Gastroesophageal sphincter (tissue), 4 donors: Measurements from ENCODE around the gene SLC9A5. TPM values are rescaled to one million over a fixed set of nuclear protein-coding genes. Genes with fewer than 3 reads are reported as not detected.

Experiments
- ATAC-seq: fragments of 150-250 bp; one replicate; pipeline ENCODE4 v1.9.1; 2016; ENCODE audit warnings: mild to moderate bottlenecking, moderate library complexity
- H3K27ac ChIP-seq, 4 donors: fragments of 200-600 bp; sonication (generic) in 3 of 4; 1 replicate in 3 of 4; 2 replicates in 1 of 4; pipeline ENCODE4 v1.5.1; 2016 to 2019
- H3K27me3 ChIP-seq: fragments of 200-600 bp; sonication (generic); one replicate; pipeline ENCODE4 v1.5.1; 2019
- H3K36me3 ChIP-seq, 2 donors: fragments of 200-600 bp; sonication (generic); one replicate each; pipeline ENCODE4 v1.5.1; 2019; ENCODE audit warnings: control low read depth in 1 of 2
- H3K4me1 ChIP-seq, 3 donors: fragments of 200-600 bp; sonication (generic); 1 replicate in 2 of 3; 2 replicates in 1 of 3; pipeline ENCODE4 v1.5.1; 2016 to 2019; ENCODE audit warnings: control low read depth in 2 of 3
- H3K4me3 ChIP-seq, 2 donors: fragments of 200-600 bp; sonication (generic); one replicate each; pipeline ENCODE4 v1.5.1; 2019; ENCODE audit warnings: mild to moderate bottlenecking in 1 of 2, moderate library complexity in 1 of 2
- H3K9me3 ChIP-seq, 3 donors: fragments of 200-600 bp; sonication (generic); one replicate each; pipeline ENCODE4 v1.5.1; 2017 to 2019; ENCODE audit warnings: control low read depth in 2 of 3
- EP300 ChIP-seq: sonication (generic); formaldehyde crosslinking; IDR thresholded peaks from one replicate; pipeline ENCODE4 v1.6.1; 2017; ENCODE audit warnings: antibody characterized with exemption, mild to moderate bottlenecking
- POLR2A ChIP-seq, 2 donors: fragments of 450-650 bp; IDR thresholded peaks; one replicate each; pipeline ENCODE4 v1.6.1; 2017; ENCODE audit warnings: antibody characterized with exemption in 2 of 2, mild to moderate bottlenecking in 2 of 2, moderate library complexity in 1 of 2
- POLR2AphosphoS5 ChIP-seq: sonication (generic); formaldehyde crosslinking; IDR thresholded peaks from one replicate; pipeline ENCODE4 v1.6.1; 2017; ENCODE audit warnings: antibody characterized with exemption
- WGBS, 2 donors: methylation state at CpG; one replicate each; pipeline ENCODE4 v1.1.5; 2018; ENCODE audit warnings: low coverage in 1 of 2; 5-methylcytosine and 5-hydroxymethylcytosine counted together
- total RNA-seq, 4 donors: library from RNA; depleted of rRNA; stranded (reverse); fragments of >200 nt; gene quantifications; one replicate each; pipeline ENCODE4 v1.1.0, GENCODE V29; 2016
- TF ChIP-seq, protein P1 (sequence below), 4 experiments: fragments of 200-600 bp in 2 of 4; fragments of 450-650 bp in 2 of 4; sonication (generic) in 1 of 4; IDR thresholded peaks; one replicate each; pipeline ENCODE4 v1.5.1; 2017 to 2019; ENCODE audit warnings: antibody characterized with exemption in 4 of 4, mild to moderate bottlenecking in 2 of 4, moderate library complexity in 2 of 4

Gene SLC9A5
- total RNA-seq, 4 donors from 2014 or later: 0.13 to 0.93 (median 0.21) TPM

DNA sequence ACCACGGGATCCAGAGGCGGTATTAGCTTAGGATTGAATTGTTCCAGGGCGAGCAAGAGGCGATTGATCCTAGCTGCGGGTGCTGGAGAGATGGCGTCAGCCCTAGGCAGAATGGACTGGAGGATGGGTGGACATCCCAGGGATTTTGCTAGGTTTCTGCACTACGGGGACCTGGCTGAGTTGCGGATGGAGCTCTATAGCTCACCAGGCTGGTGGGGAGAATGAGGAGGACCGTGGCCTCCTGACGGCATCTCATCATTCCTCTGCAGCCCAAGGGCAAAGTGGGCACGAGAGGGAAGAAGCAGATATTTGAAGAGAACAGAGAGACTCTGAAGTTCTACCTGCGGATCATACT, 21.2 kb upstream of the SLC9A5 start:
- Histone ChIP-seq H3K9me3 (no peaks in the 10 kb centered on the region), H3K36me3 (peaks cover 0 to 57% of the 10 kb centered on the region in 2 donors), H3K27me3 (no peaks in the 10 kb centered on the region), H3K4me3 (peak overlapping the region; percentile 52 to 70), H3K4me1 (peaks cover 0 to 37% (median 10%) of the 10 kb centered on the region in 3 donors), H3K27ac (peak overlapping the region; percentile 25 to 89 (median 84))
- 3 to 27% methylated on average over 3 to 7 of the region's 12 CpGs for WGBS, 2 donors
- TF ChIP-seq, protein P1, sequence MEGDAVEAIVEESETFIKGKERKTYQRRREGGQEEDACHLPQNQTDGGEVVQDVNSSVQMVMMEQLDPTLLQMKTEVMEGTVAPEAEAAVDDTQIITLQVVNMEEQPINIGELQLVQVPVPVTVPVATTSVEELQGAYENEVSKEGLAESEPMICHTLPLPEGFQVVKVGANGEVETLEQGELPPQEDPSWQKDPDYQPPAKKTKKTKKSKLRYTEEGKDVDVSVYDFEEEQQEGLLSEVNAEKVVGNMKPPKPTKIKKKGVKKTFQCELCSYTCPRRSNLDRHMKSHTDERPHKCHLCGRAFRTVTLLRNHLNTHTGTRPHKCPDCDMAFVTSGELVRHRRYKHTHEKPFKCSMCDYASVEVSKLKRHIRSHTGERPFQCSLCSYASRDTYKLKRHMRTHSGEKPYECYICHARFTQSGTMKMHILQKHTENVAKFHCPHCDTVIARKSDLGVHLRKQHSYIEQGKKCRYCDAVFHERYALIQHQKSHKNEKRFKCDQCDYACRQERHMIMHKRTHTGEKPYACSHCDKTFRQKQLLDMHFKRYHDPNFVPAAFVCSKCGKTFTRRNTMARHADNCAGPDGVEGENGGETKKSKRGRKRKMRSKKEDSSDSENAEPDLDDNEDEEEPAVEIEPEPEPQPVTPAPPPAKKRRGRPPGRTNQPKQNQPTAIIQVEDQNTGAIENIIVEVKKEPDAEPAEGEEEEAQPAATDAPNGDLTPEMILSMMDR (IDR thresholded peaks at IDR 0.05): no peak
- TF ChIP-seq POLR2AphosphoS5 (no peak), EP300 (no peak), POLR2A (IDR thresholded peaks at IDR 0.05) (no peak)
- ATAC-seq: no peak

DNA sequence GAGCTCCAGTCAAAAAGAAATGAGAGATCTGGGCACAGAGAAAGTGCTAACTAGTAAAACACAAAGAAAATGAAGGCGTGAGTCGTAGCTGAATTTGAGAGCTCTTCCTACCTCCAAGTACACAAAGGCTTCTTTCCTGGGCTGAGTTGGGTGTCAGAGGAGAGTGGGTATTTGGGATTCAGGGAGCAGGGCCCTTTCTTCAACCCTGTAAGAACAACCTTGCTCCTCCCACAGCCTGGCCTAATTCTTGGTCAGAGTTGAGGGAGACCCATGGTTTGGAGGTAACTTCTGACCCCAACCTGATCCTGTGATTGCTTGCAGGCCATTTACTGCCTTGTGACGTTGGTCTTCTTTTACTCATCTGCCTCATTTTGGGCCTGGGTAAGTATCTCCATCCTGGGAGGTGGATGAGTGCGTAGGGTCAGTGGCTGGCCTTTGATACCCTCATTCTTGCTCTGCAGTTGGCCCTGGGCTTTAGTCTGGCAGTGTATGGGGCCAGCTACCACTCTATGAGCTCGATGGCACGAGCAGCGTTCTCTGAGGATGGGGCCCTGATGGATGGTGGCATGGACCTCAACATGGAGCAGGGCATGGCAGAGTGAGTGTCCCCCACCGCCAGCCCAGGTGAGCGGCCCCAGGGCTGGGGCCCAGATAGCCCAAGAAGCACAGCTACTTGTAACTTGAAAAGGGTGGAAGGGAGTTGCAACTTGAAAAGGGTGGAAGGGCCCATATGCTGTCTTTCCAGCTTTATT, 20.6 kb upstream of the SLC9A5 start:
- ATAC-seq: no peak
- Histone ChIP-seq H3K27ac (no peak overlapping the region), H3K36me3 (peaks cover 0 to 58% of the 10 kb centered on the region in 2 donors), H3K27me3 (no peaks in the 10 kb centered on the region), H3K9me3 (no peaks in the 10 kb centered on the region), H3K4me3 (peak overlapping the region in 1 of 2 donors; percentile 70), H3K4me1 (peaks cover 0 to 37% (median 10%) of the 10 kb centered on the region in 3 donors)
- no peak for TF ChIP-seq POLR2A (IDR thresholded peaks at IDR 0.05)
- no peak for TF ChIP-seq POLR2AphosphoS5
- no peak for TF ChIP-seq EP300
- TF ChIP-seq, protein P1 (IDR thresholded peaks at IDR 0.05): no peak
- 78 to 94% methylated on average over 2 of the region's 9 CpGs for WGBS, 2 donors

GRCh38 chr16:67228905-67229304, 19.9 kb upstream of the SLC9A5 start:
- TF ChIP-seq EP300 (no peak), POLR2AphosphoS5 (no peak), POLR2A (IDR thresholded peaks at IDR 0.05) (no peak)
- TF ChIP-seq, protein P1 (IDR thresholded peaks at IDR 0.05): no peak
- Histone ChIP-seq H3K36me3 (peaks cover 0 to 62% of the 10 kb centered on the region in 2 donors), H3K9me3 (no peaks in the 10 kb centered on the region), H3K4me1 (peaks cover 0 to 37% (median 10%) of the 10 kb centered on the region in 3 donors), H3K4me3 (no peak overlapping the region), H3K27me3 (no peaks in the 10 kb centered on the region), H3K27ac (no peak overlapping the region)
- WGBS, 2 donors: 100% methylated on average over 1 of the region's 9 CpGs; no CpG with 5 or more reads in 1 of the 2 donors
- ATAC-seq: no peak

DNA sequence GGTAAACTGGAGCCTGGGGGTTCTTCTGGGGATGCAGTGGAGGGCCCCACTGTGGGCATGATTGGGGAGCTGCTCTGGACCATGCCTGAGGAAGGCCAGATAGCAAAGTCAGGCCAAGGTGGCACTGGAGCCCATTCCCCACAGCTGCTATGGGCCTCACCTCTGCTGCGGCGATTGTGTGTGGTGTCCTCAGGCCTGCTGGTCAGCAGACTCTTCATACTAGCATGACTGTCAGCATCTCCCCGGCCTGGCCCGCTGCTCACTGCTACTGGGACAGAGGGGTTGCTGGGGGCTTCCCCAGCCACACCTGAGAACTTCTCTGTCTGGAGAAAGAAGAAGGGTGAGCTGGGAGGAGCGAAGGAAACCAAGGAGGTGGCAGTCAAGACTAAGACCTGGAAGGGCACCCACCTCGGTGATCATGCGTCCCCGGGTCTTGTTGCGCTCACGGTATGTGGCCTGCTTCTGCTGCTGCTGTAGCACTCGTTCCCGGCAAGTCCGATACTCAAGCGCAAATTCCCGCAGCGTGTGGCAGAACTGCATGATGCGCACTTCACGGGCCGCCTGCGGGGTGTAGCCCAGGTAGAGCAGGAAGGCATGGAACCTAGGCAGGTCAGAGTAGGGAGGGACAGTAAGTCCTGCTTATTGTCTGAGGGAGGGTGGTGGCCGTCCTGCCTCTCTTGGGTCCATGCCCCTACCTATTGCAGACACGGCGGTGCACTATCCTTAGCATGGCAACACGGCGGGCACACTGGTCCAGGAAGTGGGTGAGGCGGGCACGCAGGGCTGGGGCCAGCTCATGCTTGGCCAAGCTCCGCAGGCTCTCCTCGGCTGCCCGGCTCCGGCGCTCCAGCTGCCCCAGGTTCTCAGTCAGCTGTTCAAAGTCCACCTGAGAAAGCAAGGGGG, 18.6 kb upstream of the SLC9A5 start:
- no peak for ATAC-seq
- H3K4me3 ChIP-seq: no peak overlapping the region
- H3K4me1 ChIP-seq: peaks cover 0 to 32% (median 10%) of the 10 kb centered on the region in 3 donors
- 90 to 93% methylated on average over 4 to 11 of the region's 32 CpGs for WGBS, 2 donors
- peaks cover 0 to 70% of the 10 kb centered on the region in 2 donors for H3K36me3 ChIP-seq
- H3K27me3 ChIP-seq: no peaks in the 10 kb centered on the region
- no peak for TF ChIP-seq POLR2A (IDR thresholded peaks at IDR 0.05)
- no peak for TF ChIP-seq POLR2AphosphoS5
- TF ChIP-seq, protein P1 (IDR thresholded peaks at IDR 0.05): no peak
- no peak for TF ChIP-seq EP300
- no peak overlapping the region for H3K27ac ChIP-seq
- no peaks in the 10 kb centered on the region for H3K9me3 ChIP-seq
